ENCODE results near the gene KCNT2.
"Not testable (repeated sequence)": the region's sequence is repeated elsewhere in the genome, so short reads cannot be mapped to it uniquely, and the experiment has no call there.

KCNT2 gene

DNA sequence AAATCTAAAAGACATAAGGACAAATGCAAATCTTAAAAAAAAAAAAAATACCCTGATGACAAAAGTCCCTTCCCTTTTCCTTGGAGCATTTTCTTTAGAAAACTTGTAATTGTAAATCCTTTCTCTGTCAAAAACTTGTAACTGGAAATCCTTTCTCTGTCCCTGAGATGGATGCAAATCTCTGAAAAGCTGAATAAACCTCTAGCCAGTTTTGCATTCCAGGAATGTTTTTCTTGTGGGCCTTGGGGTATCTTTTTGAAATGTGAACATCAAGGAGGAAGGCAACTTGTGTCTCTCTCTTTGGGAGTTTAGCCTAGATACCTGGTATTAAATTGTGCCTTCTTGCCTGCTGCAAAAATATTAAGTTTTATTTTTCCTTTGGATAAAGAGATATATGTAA lies 305.3 kb downstream of the KCNT2 start:
- no peak overlapping the region for H3K4me3 ChIP-seq (ENCODE audit: low read length)
- TF ChIP-seq ZNF274 (IDR thresholded peaks at IDR 0.05; ENCODE audit: low read depth, low read length), result no peak

- H3K4me3 ChIP-seq (ENCODE audit: low read length), result no peak overlapping the region
Observed at GRCh38 chr1:196302420-196302819, 305.8 kb downstream of the KCNT2 start.

GRCh38 chr1:196295766-196296165 lies 312.5 kb downstream of the KCNT2 start:
- TF ChIP-seq ZNF274 (IDR thresholded peaks at IDR 0.05; ENCODE audit: low read depth, low read length), result no peak
- H3K4me3 ChIP-seq (ENCODE audit: low read length), result no peak overlapping the region

More at GRCh38 chr1:196302420-196302819, 305.8 kb downstream of the KCNT2 start:
- no peak for TF ChIP-seq ZNF274 (IDR thresholded peaks at IDR 0.05; ENCODE audit: low read depth, low read length)

GRCh38 chr1:196278816-196279215 lies 329.4 kb downstream of the KCNT2 start:
- no peak overlapping the region for H3K4me3 ChIP-seq (ENCODE audit: low read length)
- TF ChIP-seq ZNF274 (IDR thresholded peaks at IDR 0.05; ENCODE audit: low read depth, low read length), result no peak

DNA sequence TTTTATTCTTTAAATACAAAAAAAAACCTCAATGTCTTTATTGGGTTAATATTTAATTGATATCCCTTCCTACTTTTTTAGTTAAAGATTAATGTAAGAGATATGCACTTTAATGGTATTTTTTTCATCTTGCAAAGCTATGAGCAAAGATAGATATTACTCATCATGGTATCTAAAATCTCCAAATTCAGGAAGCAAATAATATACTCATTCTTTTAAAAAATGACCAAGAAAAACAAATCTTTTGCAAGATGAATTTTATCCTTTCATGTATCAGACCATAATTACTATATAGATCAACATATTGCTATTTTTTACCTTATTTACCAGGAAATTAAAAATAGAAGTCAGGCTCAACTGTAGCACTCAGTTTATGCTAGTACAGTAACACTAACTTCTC lies 330.4 kb downstream of the KCNT2 start:
- H3K4me3 ChIP-seq (ENCODE audit: low read length), result no peak overlapping the region
- TF ChIP-seq ZNF274 (IDR thresholded peaks at IDR 0.05; ENCODE audit: low read depth, low read length), result no peak

DNA sequence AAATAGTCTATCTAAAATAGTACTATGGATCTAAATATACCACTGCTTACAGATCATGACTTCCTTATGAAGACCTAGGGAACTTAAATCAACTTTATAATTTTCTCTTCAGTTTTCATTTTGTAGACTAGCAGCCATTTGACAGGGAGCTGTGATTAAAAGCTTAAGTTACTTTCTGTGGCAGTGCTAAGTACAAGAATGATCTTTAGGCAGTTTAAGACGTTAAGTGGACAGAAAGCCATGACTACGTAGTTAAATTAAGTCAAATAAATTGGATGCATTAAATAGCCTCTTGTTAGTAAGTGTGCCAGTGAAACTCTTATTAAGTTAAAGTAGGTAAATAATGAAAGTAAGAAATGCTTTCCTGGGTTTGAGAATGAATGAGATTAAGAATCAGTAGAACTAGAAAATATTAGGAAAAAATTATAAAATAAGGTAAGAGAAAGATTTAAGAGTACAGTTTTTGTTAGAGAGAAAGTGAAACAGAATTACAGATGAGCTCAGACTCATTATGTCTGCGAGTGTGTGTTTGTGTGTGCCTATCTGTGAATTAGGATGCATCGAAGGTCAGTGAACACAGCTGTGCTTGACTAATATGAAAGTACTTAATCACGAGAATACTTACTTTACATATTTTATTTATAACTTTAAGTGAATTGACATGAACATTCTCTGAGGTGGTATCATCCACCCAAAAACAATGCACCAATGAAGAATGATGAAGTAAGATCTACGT lies 336.9 kb downstream of the KCNT2 start:
- TF ChIP-seq ZNF274 (IDR thresholded peaks at IDR 0.05; ENCODE audit: low read depth, low read length), result no peak
- H3K4me3 ChIP-seq (ENCODE audit: low read length), result no peak overlapping the region

- H3K4me3 ChIP-seq (ENCODE audit: low read length), result not testable (repeated sequence)
Observed at GRCh38 chr1:196263086-196263485, 345.2 kb downstream of the KCNT2 start.

DNA sequence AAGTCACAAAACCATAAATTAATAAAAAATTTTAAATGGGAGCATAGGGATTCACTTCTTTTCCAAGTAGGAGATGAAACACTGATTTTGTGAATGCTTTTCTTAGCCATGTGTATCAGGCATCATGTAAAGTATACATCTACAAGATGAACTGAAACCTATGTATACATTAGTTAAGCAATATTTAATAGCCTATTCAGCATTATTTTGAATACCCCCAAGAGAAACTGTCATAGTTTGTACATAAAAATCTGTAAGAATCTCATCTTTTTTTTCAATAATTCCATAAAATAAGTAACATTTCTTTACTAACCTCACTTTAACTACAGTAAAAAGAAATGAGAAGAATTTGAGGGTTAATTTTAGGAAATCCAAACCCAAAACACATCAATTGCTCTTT lies 348.0 kb downstream of the KCNT2 start:
- no peak overlapping the region for H3K4me3 ChIP-seq (ENCODE audit: low read length)
- TF ChIP-seq ZNF274 (IDR thresholded peaks at IDR 0.05; ENCODE audit: low read depth, low read length), result no peak

DNA sequence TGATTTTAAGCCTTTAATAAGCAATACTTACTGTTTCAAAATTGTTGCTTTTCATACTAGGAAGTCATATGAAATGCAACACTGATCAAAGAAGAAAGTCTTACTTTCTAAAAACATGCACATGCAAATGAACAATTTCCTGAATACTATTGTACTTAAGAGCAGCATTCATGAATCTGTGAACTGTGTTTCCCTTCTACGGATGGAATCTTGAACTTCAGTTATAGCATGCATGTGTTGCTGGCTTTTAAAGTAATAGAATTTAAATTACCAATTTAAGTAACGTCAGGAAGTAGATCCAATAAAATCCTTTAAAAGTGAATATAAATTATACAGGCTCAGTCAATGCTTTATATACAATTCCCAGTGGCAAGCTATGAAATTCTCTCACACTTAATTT lies 348.9 kb downstream of the KCNT2 start:
- no peak for TF ChIP-seq ZNF274 (IDR thresholded peaks at IDR 0.05; ENCODE audit: low read depth, low read length)
- no peak overlapping the region for H3K4me3 ChIP-seq (ENCODE audit: low read length)

DNA sequence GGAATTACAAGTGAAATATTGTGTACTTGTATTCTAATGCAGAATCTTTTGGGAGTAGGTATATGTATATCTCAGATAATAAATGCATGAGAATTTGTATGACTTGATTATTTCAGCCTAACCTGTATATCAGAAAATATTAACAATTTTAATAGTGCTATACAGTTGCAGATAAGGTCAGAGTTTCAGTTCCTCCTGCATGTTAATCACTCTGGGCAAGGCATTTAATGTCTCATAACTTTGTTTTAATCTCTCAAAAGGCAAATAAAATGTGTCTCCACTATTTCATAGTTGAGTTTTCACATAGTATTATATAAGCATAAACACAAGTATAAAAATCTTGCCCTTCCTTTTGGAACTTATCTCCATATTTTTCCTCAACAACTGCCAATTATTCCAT lies 352.5 kb downstream of the KCNT2 start:
- no peak overlapping the region for H3K4me3 ChIP-seq (ENCODE audit: low read length)
- TF ChIP-seq ZNF274 (IDR thresholded peaks at IDR 0.05; ENCODE audit: low read depth, low read length), result no peak

- no peak for TF ChIP-seq ZNF274 (IDR thresholded peaks at IDR 0.05; ENCODE audit: low read depth, low read length)
- no peak overlapping the region for H3K4me3 ChIP-seq (ENCODE audit: low read length)
Observed at GRCh38 chr1:196229546-196229945, 378.7 kb downstream of the KCNT2 start.

- no peak for TF ChIP-seq ZNF274 (IDR thresholded peaks at IDR 0.05; ENCODE audit: low read depth, low read length)
- H3K4me3 ChIP-seq (ENCODE audit: low read length), result no peak overlapping the region
Observed at GRCh38 chr1:196214866-196215265, 393.4 kb downstream of the KCNT2 start.

GRCh38 chr1:196209983-196210382 lies 398.3 kb downstream of the KCNT2 start:
- no peak for TF ChIP-seq ZNF274 (IDR thresholded peaks at IDR 0.05; ENCODE audit: low read depth, low read length)
- H3K4me3 ChIP-seq (ENCODE audit: low read length), result no peak overlapping the region

DNA sequence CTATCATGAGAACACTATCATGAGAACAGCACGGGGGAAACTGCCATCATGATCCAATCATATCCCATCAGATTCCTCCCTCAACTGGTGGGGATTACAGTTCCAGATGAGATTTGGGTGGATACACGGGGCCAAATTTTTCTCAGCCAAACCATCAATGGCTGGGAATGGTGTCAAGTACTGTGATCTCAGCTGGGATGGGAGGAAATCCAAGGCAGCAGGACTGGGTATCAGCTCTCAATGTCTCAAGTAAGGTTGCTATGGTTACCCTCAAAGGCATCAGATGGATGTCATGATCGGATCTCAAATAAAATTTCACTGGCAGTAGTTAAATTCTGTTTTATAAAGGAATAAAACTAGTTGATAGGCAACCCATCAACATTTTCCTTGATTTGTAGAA lies 399.0 kb downstream of the KCNT2 start:
- no peak for TF ChIP-seq ZNF274 (IDR thresholded peaks at IDR 0.05; ENCODE audit: low read depth, low read length)
- no peak overlapping the region for H3K4me3 ChIP-seq (ENCODE audit: low read length)

- no peak for TF ChIP-seq ZNF274 (IDR thresholded peaks at IDR 0.05; ENCODE audit: low read depth, low read length)
- H3K4me3 ChIP-seq (ENCODE audit: low read length), result no peak overlapping the region
Observed at GRCh38 chr1:196207612-196208217, 400.5 kb downstream of the KCNT2 start.

DNA sequence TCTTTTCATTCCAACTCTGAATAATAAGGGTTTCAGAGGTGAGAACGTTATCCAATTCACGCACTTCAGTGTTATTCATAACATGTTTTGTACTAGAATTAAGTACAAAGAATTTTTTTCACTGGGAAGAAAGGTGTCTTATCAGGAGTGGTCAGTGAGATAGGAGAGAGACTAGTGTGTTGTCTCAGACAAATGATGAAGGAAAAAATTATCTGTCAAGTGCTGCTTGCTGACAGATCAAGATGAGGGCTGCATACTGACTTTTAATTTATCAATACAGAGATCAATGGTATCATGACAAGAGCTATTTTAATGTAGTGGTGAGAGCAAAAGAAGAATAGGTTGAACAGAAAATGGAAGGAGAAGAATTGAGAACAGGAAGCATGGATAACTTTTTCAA lies 402.4 kb downstream of the KCNT2 start:
- no peak for TF ChIP-seq ZNF274 (IDR thresholded peaks at IDR 0.05; ENCODE audit: low read depth, low read length)
- H3K4me3 ChIP-seq (ENCODE audit: low read length), result no peak overlapping the region
